GM19238 (cell line): ENCODE data around the gene NYNRIN.
"Not testable (repeated sequence)": the region's sequence is repeated elsewhere in the genome, so short reads cannot be mapped to it uniquely, and the experiment has no call there.

Source experiments
- DNase-seq: peaks from one replicate; pipeline ENCODE4 v3.0.0; 2011; ENCODE audit warnings: low spot score; ENCODE audit not compliant: insufficient read length

The NYNRIN gene

DNA sequence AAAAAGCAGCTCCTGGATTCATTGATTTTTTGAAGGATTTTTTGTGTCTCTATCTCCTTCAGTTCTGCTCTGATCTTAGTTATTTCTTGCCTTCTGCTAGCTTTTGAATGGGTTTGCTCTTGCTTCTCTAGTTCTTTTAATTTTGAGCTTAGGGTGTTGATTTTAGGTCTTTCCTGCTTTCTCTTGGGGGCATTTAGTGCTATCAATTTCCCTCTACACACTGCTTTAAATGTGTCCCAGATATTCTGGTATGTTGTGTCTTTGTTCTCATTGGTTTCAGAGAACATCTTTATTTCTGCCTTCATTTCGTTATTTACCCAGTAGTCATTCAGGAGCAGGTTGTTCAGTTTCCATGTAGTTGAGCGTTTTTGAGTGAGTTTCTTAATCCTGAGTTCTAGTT is 52.0 kb downstream of the NYNRIN start:
- DNase-seq = not testable (repeated sequence)

DNA sequence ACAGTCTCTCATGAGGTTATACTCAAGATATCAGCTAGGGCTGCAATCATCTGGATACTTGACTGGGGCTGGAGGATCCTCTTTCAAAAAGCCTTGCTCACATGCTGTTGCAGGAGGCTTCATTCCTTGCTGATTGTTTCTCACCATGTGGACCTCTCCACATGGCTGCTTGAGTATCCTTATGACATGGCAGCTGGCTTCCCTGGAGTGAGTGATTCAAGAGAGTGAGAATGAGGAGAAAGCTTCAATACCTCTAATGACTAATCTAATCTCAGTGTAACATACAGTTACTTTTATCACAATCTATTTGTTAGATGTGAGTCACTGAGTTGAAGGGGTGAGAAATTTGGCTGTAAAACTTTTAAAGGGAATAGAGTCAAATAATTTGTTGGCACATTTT is 58.2 kb downstream of the NYNRIN start:
- DNase-seq = no peak

DNA sequence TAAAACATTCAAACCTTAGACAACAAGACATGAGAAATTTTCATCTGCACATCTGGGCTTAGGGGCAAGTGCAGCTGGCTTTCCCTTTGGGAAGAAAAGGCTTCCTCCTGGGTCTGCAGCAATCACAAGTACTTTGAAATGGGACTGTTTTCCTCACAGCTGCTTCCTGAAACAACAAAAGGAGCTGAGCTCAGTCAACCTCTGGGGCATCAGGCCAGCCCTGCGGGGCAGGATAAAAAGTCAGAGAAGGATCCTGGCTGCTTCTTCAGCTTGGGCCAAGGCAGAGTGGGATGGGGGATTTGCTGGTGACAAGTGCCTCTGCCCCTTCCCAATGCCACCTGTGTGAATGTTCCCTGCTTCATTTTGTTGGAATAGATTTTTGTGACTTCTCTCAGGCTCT is 59.9 kb downstream of the NYNRIN start:
- no peak for DNase-seq

DNA sequence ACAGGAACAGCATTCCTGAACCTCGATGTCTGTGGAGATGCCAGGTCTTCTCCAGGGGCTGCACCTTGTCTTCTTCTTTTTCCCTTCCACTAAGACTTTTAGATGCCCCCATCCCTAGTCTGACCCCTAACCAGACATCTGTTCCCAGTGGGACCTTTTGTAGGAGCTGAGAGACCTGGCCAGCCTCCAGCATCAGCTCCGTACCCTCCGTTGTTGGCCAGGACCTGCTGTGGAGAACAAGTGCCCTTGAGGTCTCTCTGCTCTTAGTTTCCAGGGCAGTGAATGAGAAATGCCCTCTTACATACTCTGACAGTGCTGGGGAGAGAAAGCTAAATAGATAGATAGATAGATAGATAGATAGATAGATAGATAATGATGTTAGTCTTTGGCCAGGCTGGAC is 60.5 kb downstream of the NYNRIN start:
- DNase-seq = no peak

DNA sequence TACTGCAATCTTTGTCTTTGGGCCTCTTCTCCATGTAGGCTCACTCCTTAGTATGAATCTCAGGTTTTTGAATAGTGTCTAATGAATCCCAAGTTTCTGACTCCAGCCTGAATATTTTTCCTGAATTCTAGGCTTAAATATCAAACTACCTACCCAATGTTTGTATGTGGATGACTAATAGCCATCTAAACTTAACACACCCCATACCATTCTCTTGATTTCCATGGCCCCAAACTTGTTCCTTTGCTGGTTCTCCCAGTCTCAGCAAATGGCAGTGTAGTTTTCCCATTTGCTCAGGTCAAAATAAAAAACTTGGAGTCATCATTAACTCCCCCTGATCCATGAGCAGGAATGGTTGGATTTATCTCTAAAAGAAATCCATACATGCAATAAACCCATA is 62.5 kb downstream of the NYNRIN start:
- DNase-seq = no peak

DNA sequence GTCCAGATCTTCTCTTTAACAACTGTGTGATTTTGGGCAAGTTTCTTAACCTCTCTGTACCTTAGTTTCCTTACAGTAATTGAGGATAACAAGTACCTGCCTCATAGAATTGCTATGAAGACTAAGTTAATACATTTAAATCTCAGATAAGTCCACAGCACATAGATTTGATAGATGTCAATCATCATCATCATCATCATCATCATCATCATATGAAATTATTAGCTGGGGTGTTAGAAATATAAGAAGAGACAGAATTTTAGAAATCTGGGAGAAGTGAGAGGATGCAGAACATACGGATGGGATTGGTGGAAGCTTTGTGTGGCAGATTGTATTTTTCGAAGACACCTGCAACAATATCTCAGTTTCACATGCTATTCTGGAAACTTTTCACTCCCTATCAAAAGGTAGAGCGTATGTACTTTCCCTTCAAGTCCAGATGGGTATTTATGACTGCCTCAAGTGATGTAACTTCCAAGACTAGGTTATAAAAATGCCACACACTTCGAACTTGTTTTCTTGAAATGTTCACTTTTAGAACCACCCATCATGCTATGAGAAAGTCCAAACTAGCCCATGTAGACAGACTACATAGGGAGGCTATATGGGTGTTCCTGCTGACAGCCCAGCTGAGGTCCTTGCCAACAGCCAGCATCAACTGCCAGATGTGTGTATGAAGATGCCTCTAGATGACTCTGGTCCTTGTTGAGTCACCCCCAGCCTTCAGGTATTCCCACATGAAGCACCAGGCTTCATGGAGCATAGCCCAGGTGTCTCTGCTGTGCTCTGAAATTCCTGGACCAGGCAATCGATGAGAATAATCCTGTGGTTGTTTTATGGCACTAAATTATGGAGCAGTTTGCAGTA is 64.4 kb downstream of the NYNRIN start:
- DNase-seq = no peak

DNA sequence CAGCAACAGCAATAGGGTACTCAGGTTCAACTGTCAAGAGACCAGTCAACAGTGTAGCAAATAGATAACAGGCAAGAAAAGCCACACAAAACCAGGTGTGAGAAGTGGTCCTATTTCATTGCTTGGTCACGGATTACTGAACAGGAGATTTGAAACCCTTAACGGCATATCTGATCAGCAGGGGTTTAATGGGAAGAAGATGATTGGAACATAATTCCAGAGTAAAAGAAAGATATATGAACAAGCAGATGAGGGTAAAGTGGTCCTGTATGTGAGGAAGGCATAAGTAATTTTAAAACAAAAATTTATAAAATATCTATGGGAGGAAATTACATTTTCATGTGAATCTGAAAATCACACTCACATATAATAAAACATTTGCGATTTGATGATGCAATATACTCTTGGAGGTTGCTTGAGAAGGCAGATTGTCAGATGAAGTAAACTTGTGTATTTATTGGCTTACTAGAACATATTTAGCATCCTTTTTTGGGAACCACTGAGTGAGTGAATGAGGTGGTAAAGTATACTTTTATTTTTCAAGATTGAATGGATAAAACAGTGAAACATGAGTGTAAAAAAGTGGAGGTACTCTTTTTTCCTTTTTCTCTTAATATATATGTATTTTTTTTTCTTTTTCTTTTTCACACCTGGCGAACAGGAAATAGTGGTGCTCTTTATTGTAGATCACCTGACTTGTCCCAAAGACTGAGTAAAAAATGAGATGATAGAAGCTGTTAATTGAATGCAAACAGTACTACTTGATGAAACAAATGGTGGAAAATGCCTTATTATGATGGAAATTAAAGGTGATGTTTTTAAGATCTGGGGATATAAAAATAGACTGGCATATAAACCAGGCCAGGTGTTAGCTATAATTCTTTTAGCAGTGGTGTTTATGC is 65.3 kb downstream of the NYNRIN start:
- no peak for DNase-seq

DNA sequence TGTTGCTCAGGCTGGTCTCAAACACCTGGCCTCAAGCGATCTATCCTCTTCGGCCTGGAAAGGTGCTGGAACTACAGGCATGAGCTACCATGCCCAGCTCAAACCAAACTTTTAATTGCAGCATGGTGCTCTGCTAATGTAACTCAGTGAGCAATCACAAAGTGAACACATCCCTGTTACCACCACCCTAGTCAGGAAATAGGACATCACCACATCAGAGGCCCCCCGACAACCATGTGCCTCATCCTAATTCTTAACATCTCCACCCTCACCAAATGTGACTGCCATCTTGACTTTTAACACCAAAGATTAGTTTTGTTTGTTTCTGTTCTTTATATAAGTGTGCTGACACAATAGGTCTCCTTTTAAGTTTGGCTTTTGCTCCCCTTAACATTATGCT is 66.6 kb downstream of the NYNRIN start:
- DNase-seq = no peak

DNA sequence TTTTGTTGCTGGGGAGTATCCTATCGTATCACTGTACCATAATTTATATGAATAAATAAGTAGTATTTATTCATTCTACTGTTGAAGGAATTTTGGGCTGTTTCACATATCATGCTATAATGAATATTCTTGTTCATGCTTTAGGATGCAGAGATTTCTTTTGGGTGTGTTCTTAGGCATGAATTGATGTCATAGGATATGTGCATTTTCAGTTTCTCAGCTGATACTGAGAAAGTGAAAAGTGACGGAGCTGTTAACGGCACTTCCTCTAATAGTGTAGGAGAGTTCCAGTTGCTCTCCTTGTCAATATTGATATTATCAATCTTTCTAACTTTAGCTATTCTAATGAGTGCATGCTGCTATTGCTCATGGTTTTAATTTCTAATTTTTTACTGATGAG is 67.0 kb downstream of the NYNRIN start:
- DNase-seq = no peak
